ENCODE results near the gene CENPO. TPM values are rescaled to one million over a fixed set of nuclear protein-coding genes. Genes with fewer than 3 reads are reported as not detected.

The CENPO gene
- total RNA-seq, 1 experiment from 2014 or later: 33.0 TPM

- intact Hi-C loops (cut with micrococcal nuclease; ENCODE audit: unreplicated experiment): no loop called here
- Histone ChIP-seq H3K4me1 (replicated peaks; ENCODE audit: insufficient read depth) (no peaks in the 10 kb centered on the region), H3K9me3 (ENCODE audit: insufficient read depth, low read depth) (no peaks in the 10 kb centered on the region), H3K4me2 (no peak overlapping the region), H2AFZ (no peak overlapping the region), H3K36me3 (ENCODE audit: low read depth) (no peaks in the 10 kb centered on the region), H4K20me1 (ENCODE audit: insufficient read depth) (no peaks in the 10 kb centered on the region), H3K4me3 (no peak overlapping the region), H3K9me2 (ENCODE audit: insufficient read depth) (no peaks in the 10 kb centered on the region), H3K27ac (no peak overlapping the region), H3K79me2 (ENCODE audit: low read depth) (no peaks in the 10 kb centered on the region), H3F3A (ENCODE audit: insufficient read depth, low read depth) (no peaks in the 10 kb centered on the region), H3K27me3 (ENCODE audit: insufficient read depth, low read depth) (no peaks in the 10 kb centered on the region)
- ChIA-PET POLR2A (ENCODE audit: unreplicated experiment) (no interaction called here), CTCF (no interaction called here)
- BruUV-seq (replicated peaks): no TSS peak
- DNase-seq: no peak
- TF ChIP-seq EZH2 (IDR thresholded peaks at IDR 0.05; ENCODE audit: low read depth): no peak
- no peak for TF ChIP-seq CTCF (conservative IDR thresholded peaks at IDR 0.05)
Observed at GRCh38 chr2:24836206-24836605, 43.0 kb downstream of the CENPO start.

- DNase-seq: no peak
- no peaks in the 10 kb centered on the region for H4K20me1 ChIP-seq (ENCODE audit: insufficient read depth)
- H3K36me3 ChIP-seq (ENCODE audit: low read depth): no peaks in the 10 kb centered on the region
- no peaks in the 10 kb centered on the region for H3K9me2 ChIP-seq (ENCODE audit: insufficient read depth)
- no peak overlapping the region for H3K27ac ChIP-seq
- H3K4me2 ChIP-seq: no peak overlapping the region
- no peak overlapping the region for H2AFZ ChIP-seq
- H3F3A ChIP-seq (ENCODE audit: insufficient read depth, low read depth): no peaks in the 10 kb centered on the region
- no peaks in the 10 kb centered on the region for H3K79me2 ChIP-seq (ENCODE audit: low read depth)
- no peak overlapping the region for H3K4me3 ChIP-seq
- ChIA-PET CTCF (no interaction called here), POLR2A (ENCODE audit: unreplicated experiment) (no interaction called here)
- no peaks in the 10 kb centered on the region for H3K4me1 ChIP-seq (replicated peaks; ENCODE audit: insufficient read depth)
- H3K9me3 ChIP-seq (ENCODE audit: insufficient read depth, low read depth): no peaks in the 10 kb centered on the region
- no peaks in the 10 kb centered on the region for H3K27me3 ChIP-seq (ENCODE audit: insufficient read depth, low read depth)
- intact Hi-C loops (cut with micrococcal nuclease; ENCODE audit: unreplicated experiment): no loop called here
- TF ChIP-seq CTCF (conservative IDR thresholded peaks at IDR 0.05): no peak
- no peak for TF ChIP-seq EZH2 (IDR thresholded peaks at IDR 0.05; ENCODE audit: low read depth)
- no TSS peak for BruUV-seq (replicated peaks)
Observed at GRCh38 chr2:24836706-24837105, 43.5 kb downstream of the CENPO start.

GRCh38 chr2:24837996-24838513 is 44.8 kb downstream of the CENPO start:
- TF ChIP-seq EZH2 (IDR thresholded peaks at IDR 0.05; ENCODE audit: low read depth) (no peak), CTCF (conservative IDR thresholded peaks at IDR 0.05) (no peak)
- Histone ChIP-seq H3K4me1 (replicated peaks; ENCODE audit: insufficient read depth) (no peaks in the 10 kb centered on the region), H3K27me3 (ENCODE audit: insufficient read depth, low read depth) (no peaks in the 10 kb centered on the region), H3K9me2 (ENCODE audit: insufficient read depth) (no peaks in the 10 kb centered on the region), H3K27ac (no peak overlapping the region), H2AFZ (no peak overlapping the region), H3F3A (ENCODE audit: insufficient read depth, low read depth) (no peaks in the 10 kb centered on the region), H3K9me3 (ENCODE audit: insufficient read depth, low read depth) (no peaks in the 10 kb centered on the region), H3K4me2 (no peak overlapping the region), H3K79me2 (ENCODE audit: low read depth) (no peaks in the 10 kb centered on the region), H4K20me1 (ENCODE audit: insufficient read depth) (no peaks in the 10 kb centered on the region), H3K36me3 (ENCODE audit: low read depth) (no peaks in the 10 kb centered on the region), H3K4me3 (no peak overlapping the region)
- BruUV-seq (replicated peaks): no TSS peak
- intact Hi-C loops (cut with micrococcal nuclease; ENCODE audit: unreplicated experiment): no loop called here
- CTCF ChIA-PET: no interaction called here
- POLR2A ChIA-PET (ENCODE audit: unreplicated experiment): no interaction called here
- DNase-seq: no peak
